K562 (cell line): ENCODE measurements around the gene SLC1A1.

Source experiments
- ATF7 ChIP-seq: fragments of 450-650 bp; IDR thresholded peaks from 2 replicates; pipeline ENCODE4 v1.7.1; 2014; ENCODE audit warnings: mild to moderate bottlenecking, moderate library complexity
- CTCF ChIP-seq, 3 experiments: IDR thresholded peaks in 2 of 3; conservative IDR thresholded peaks in 1 of 3; 2 replicates each; pipeline ENCODE4 v1.5.1; 2011 to 2012; ENCODE audit warnings: low read length in 3 of 3, mild to moderate bottlenecking in 3 of 3, control low read depth in 2 of 3, improper control_type of control experiment in 1 of 3, inconsistent platforms in 1 of 3, low read depth in 1 of 3, mixed read lengths in 1 of 3, moderate library complexity in 1 of 3; ENCODE audit not compliant: insufficient read depth in 2 of 3
- E4F1 ChIP-seq: fragments of 250-450 bp; sonication (Bioruptor Pico); IDR thresholded peaks from 2 replicates; pipeline ENCODE4 v1.5.0; 2021; ENCODE audit warnings: mild to moderate bottlenecking, borderline replicate concordance
- EZH2 ChIP-seq: IDR thresholded peaks from 2 replicates; pipeline ENCODE4 v1.6.1; 2012; ENCODE audit warnings: low read depth, mild to moderate bottlenecking, inconsistent platforms, low read length, borderline replicate concordance
- STAT6 ChIP-seq: sonication (generic); formaldehyde crosslinking; IDR thresholded peaks from 2 replicates; pipeline ENCODE4 v1.8.1; 2023; ENCODE audit warnings: mild to moderate bottlenecking, missing genetic modification reagents
- ZC3H11A ChIP-seq: IDR thresholded peaks from 2 replicates; pipeline ENCODE4 v1.6.1; 2012; ENCODE audit warnings: low read depth, low read length, improper control_type of control experiment
- ZNF124 ChIP-seq: sonication (generic); formaldehyde crosslinking; IDR thresholded peaks from 2 replicates; pipeline ENCODE4 v1.8.1; 2022; ENCODE audit warnings: missing genetic modification reagents

GRCh38 chr9:4541856-4542255, 51.6 kb downstream of the SLC1A1 start:
- TF ChIP-seq ATF7 (no peak), EZH2 (no peak), ZC3H11A (no peak), STAT6 (CRISPR knock-in tag) (no peak), CTCF (IDR thresholded peaks at IDR 0.05 in 2 of 3, conservative IDR thresholded peaks at IDR 0.05 in 1 of 3; ENCODE audit: insufficient read depth in 2 of 3, low read depth in 1 of 3, low read length in 3 of 3) (no peak), E4F1 (no peak), ZNF124 (CRISPR knock-in tag) (no peak)
